GM21528 (cell line): ENCODE results near the gene OSBPL3.
A peak's percentile ranks its signal among the peaks of the same experiment; 100 is the strongest.
"Not testable (repeated sequence)": the region's sequence is repeated elsewhere in the genome, so short reads cannot be mapped to it uniquely, and the experiment has no call there.

Experiments
- ATAC-seq: cut with Tn5 transposase; IDR thresholded peaks from one replicate; pipeline ENCODE4 v1.9.1; 2021; ENCODE audit warnings: mild to moderate bottlenecking, moderate library complexity; ENCODE audit not compliant: unreplicated experiment, low FRiP score

The OSBPL3 gene

GRCh38 chr7:24924375-24924774 lies 55.6 kb downstream of the OSBPL3 start:
- ATAC-seq: no peak

- no peak for ATAC-seq
Observed at GRCh38 chr7:24923172-24923865, 56.7 kb downstream of the OSBPL3 start.

- ATAC-seq: no peak
Observed at GRCh38 chr7:24922099-24922773, 57.7 kb downstream of the OSBPL3 start.

- no peak for ATAC-seq
Observed at GRCh38 chr7:24921362-24921679, 58.7 kb downstream of the OSBPL3 start.

- no peak for ATAC-seq
Observed at GRCh38 chr7:24920451-24921361, 59.3 kb downstream of the OSBPL3 start.

GRCh38 chr7:24917510-24918239 lies 62.3 kb downstream of the OSBPL3 start:
- no peak for ATAC-seq

- no peak for ATAC-seq
Observed at GRCh38 chr7:24916463-24917040, 63.4 kb downstream of the OSBPL3 start.

GRCh38 chr7:24914465-24914859 lies 65.5 kb downstream of the OSBPL3 start:
- ATAC-seq: no peak

- no peak for ATAC-seq
Observed at GRCh38 chr7:24913801-24914464, 66.0 kb downstream of the OSBPL3 start.

- ATAC-seq: no peak
Observed at GRCh38 chr7:24912874-24913514, 67.0 kb downstream of the OSBPL3 start.

GRCh38 chr7:24912424-24912823 lies 67.6 kb downstream of the OSBPL3 start:
- no peak for ATAC-seq

GRCh38 chr7:24911213-24911603 lies 68.8 kb downstream of the OSBPL3 start:
- no peak for ATAC-seq

- no peak for ATAC-seq
Observed at GRCh38 chr7:24910551-24911212, 69.3 kb downstream of the OSBPL3 start.

- no peak for ATAC-seq
Observed at GRCh38 chr7:24908727-24909126, 71.3 kb downstream of the OSBPL3 start.

- ATAC-seq: no peak
Observed at GRCh38 chr7:24908166-24908565, 71.8 kb downstream of the OSBPL3 start.

GRCh38 chr7:24907311-24907886 lies 72.6 kb downstream of the OSBPL3 start:
- ATAC-seq: peak; percentile 65

GRCh38 chr7:24905996-24906770 lies 73.8 kb downstream of the OSBPL3 start:
- no peak for ATAC-seq

GRCh38 chr7:24903992-24904391 lies 76.0 kb downstream of the OSBPL3 start:
- not testable (repeated sequence) for ATAC-seq
